Stomach (tissue), 4 donors: Measurements from ENCODE around the gene MYT1.

ENCODE experiments used
- EP300 ChIP-seq: sonication (generic); formaldehyde crosslinking; IDR thresholded peaks from one replicate; pipeline ENCODE4 v1.6.1; 2017; ENCODE audit warnings: antibody characterized with exemption
- POLR2A ChIP-seq, 4 donors: fragments of 450-650 bp; IDR thresholded peaks; one replicate each; pipeline ENCODE4 v1.6.1; 2016; ENCODE audit warnings: antibody characterized with exemption in 4 of 4, control low read depth in 2 of 4, mild to moderate bottlenecking in 1 of 4, moderate library complexity in 1 of 4
- TF ChIP-seq, protein P1 (sequence below), 7 experiments: fragments of 450-650 bp in 4 of 7; fragments of 200-600 bp in 3 of 7; sonication (generic) in 3 of 7; IDR thresholded peaks; one replicate each; pipeline ENCODE4 v1.5.1; 2016 to 2019; ENCODE audit warnings: antibody characterized with exemption in 7 of 7, control low read depth in 2 of 7, mild to moderate bottlenecking in 1 of 7

DNA sequence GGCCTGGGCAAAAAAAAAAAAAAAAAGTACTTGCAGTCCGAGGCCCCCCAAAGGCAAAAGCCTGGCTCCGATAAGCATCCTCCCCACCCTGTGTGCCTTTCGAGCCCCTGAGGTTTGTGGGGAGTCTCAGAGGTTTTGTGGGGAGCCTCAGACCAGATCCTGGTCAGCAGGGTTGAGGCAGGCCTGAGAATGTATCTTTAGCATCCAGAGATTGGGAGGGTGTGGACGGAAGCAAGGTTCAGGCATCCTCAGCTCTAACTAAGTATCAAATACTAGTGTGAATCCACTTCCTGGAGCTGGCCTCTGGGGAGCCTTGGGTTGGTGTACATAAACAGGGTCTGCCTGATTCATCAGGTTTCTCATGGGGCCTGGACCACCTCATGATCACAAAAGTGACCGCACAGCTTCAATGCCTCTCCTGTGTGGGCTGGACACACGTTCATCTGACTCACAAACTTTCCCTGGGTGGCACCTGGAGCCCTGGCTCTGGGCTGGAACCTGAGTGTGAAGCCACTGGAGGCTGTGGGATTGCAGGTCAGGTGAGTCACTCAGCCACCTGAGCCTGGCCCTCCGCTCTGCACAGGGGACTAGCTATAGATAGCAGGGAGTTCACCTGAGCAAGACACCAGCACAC lies 115.7 kb downstream of the MYT1 start:
- TF ChIP-seq, protein P1, sequence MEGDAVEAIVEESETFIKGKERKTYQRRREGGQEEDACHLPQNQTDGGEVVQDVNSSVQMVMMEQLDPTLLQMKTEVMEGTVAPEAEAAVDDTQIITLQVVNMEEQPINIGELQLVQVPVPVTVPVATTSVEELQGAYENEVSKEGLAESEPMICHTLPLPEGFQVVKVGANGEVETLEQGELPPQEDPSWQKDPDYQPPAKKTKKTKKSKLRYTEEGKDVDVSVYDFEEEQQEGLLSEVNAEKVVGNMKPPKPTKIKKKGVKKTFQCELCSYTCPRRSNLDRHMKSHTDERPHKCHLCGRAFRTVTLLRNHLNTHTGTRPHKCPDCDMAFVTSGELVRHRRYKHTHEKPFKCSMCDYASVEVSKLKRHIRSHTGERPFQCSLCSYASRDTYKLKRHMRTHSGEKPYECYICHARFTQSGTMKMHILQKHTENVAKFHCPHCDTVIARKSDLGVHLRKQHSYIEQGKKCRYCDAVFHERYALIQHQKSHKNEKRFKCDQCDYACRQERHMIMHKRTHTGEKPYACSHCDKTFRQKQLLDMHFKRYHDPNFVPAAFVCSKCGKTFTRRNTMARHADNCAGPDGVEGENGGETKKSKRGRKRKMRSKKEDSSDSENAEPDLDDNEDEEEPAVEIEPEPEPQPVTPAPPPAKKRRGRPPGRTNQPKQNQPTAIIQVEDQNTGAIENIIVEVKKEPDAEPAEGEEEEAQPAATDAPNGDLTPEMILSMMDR (IDR thresholded peaks at IDR 0.05): no peak
- TF ChIP-seq EP300 (no peak), POLR2A (IDR thresholded peaks at IDR 0.05) (no peak)
